Measurements from ENCODE around the gene CCDC146.

Gene CCDC146

DNA sequence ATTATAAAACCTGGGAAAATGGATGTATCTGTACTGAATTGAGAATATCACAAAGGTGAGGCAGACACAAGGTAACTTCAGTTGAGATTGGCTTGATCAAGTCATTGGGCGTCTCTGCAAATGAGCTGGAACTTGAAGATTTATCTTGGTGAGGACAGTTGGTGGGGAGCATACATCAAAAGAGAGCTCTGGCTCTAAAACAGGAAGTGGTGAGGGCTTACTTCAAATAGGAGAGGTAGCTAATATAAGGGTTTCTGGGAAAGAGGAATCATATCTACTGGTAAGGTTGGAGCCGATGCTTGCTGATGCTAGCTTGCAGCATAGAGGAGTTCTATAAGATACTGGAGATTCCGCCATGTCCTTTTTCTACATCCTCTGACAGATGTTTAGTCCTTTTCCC lies 117.1 kb downstream of the CCDC146 start:
- Histone ChIP-seq H3K9me2 (replicated peaks; ENCODE audit: insufficient read depth, low read length) (no peaks in the 10 kb centered on the region), H3K4me2 (ENCODE audit: low read depth, low read length, poor library complexity, severe bottlenecking) (no peak overlapping the region), H3K27me3 (ENCODE audit: low read length) (no peaks in the 10 kb centered on the region), H4K20me1 (ENCODE audit: low read depth, low read length) (no peaks in the 10 kb centered on the region), H2AFZ (ENCODE audit: low read depth, low read length, severe bottlenecking) (no peak overlapping the region), H3K36me3 (ENCODE audit: low read length) (no peaks in the 10 kb centered on the region), H3K9me3 (ENCODE audit: insufficient read depth, low read length) (no peaks in the 10 kb centered on the region), H3K27ac (ENCODE audit: low read depth, low read length) (no peak overlapping the region), H3K79me2 (ENCODE audit: insufficient read depth, low read length) (no peaks in the 10 kb centered on the region), H3K9ac (ENCODE audit: low read length) (no peak overlapping the region), H3F3A (ENCODE audit: insufficient read depth) (no peaks in the 10 kb centered on the region), H3K4me3 (ENCODE audit: insufficient read depth, low read length, poor library complexity, severe bottlenecking) (no peak overlapping the region)
- TF ChIP-seq EZH2phosphoT487 (conservative IDR thresholded peaks at IDR 0.05; ENCODE audit: low read length), result no peak
- TF ChIP-seq, protein P1, sequence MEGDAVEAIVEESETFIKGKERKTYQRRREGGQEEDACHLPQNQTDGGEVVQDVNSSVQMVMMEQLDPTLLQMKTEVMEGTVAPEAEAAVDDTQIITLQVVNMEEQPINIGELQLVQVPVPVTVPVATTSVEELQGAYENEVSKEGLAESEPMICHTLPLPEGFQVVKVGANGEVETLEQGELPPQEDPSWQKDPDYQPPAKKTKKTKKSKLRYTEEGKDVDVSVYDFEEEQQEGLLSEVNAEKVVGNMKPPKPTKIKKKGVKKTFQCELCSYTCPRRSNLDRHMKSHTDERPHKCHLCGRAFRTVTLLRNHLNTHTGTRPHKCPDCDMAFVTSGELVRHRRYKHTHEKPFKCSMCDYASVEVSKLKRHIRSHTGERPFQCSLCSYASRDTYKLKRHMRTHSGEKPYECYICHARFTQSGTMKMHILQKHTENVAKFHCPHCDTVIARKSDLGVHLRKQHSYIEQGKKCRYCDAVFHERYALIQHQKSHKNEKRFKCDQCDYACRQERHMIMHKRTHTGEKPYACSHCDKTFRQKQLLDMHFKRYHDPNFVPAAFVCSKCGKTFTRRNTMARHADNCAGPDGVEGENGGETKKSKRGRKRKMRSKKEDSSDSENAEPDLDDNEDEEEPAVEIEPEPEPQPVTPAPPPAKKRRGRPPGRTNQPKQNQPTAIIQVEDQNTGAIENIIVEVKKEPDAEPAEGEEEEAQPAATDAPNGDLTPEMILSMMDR (IDR thresholded peaks at IDR 0.05; ENCODE audit: insufficient read depth, low read length, poor library complexity, severe bottlenecking), result no peak

DNA sequence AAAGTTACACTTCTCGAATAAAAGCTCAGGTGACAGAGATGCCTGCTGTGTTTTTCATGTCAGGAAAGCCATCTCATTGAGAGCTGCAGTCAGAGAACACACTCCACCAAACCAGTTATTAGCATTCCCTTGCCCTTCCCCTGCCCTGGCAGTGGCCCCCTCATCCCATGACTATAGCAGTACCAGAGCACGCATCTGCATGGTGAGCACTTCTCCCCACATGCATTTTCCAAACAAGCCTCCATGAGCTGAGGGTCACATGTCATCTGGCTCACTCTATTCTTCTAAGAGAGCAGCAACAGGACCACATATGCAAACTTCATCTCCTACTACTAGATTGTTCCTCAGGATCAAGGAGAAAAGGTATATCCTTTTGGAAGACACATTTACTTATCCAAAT lies 119.7 kb downstream of the CCDC146 start:
- no peaks in the 10 kb centered on the region for H3K27me3 ChIP-seq (ENCODE audit: low read length)
- no peak overlapping the region for H3K27ac ChIP-seq (ENCODE audit: low read depth, low read length)
- H3K9me2 ChIP-seq (replicated peaks; ENCODE audit: insufficient read depth, low read length), result no peaks in the 10 kb centered on the region
- no peaks in the 10 kb centered on the region for H3F3A ChIP-seq (ENCODE audit: insufficient read depth)
- H3K36me3 ChIP-seq (ENCODE audit: low read length), result no peaks in the 10 kb centered on the region
- H4K20me1 ChIP-seq (ENCODE audit: low read depth, low read length), result no peaks in the 10 kb centered on the region
- H3K9me3 ChIP-seq (ENCODE audit: insufficient read depth, low read length), result no peaks in the 10 kb centered on the region
- H3K4me2 ChIP-seq (ENCODE audit: low read depth, low read length, poor library complexity, severe bottlenecking), result no peak overlapping the region
- no peak overlapping the region for H3K4me3 ChIP-seq (ENCODE audit: insufficient read depth, low read length, poor library complexity, severe bottlenecking)
- no peaks in the 10 kb centered on the region for H3K79me2 ChIP-seq (ENCODE audit: insufficient read depth, low read length)
- no peak overlapping the region for H2AFZ ChIP-seq (ENCODE audit: low read depth, low read length, severe bottlenecking)
- no peak overlapping the region for H3K9ac ChIP-seq (ENCODE audit: low read length)
- TF ChIP-seq, protein P1 (IDR thresholded peaks at IDR 0.05; ENCODE audit: insufficient read depth, low read length, poor library complexity, severe bottlenecking), result no peak
- TF ChIP-seq EZH2phosphoT487 (conservative IDR thresholded peaks at IDR 0.05; ENCODE audit: low read length), result no peak

DNA sequence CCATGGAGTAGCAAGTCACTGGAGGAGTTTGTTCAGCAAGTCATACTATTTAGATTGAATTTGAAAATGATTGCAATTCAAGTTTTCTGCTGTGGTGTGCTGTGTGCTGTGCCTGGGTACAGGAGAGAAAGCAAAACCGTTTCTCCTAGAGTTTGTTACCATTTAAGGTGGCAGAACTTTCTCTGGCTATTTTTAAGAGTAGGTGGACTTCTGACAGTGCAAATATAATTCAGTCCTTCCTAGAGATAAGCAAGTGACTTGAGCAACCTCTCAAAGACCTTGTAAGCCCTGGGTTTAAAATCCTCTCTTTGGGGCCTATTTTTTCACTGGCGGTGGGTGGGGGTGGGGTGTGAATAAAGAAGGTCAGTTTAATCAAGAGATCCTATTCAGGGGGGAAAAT lies 120.1 kb downstream of the CCDC146 start:
- H3K9me3 ChIP-seq (ENCODE audit: insufficient read depth, low read length), result no peaks in the 10 kb centered on the region
- no peaks in the 10 kb centered on the region for H4K20me1 ChIP-seq (ENCODE audit: low read depth, low read length)
- no peaks in the 10 kb centered on the region for H3K9me2 ChIP-seq (replicated peaks; ENCODE audit: insufficient read depth, low read length)
- H3F3A ChIP-seq (ENCODE audit: insufficient read depth), result no peaks in the 10 kb centered on the region
- H3K9ac ChIP-seq (ENCODE audit: low read length), result no peak overlapping the region
- H3K79me2 ChIP-seq (ENCODE audit: insufficient read depth, low read length), result no peaks in the 10 kb centered on the region
- H3K4me3 ChIP-seq (ENCODE audit: insufficient read depth, low read length, poor library complexity, severe bottlenecking), result no peak overlapping the region
- no peaks in the 10 kb centered on the region for H3K27me3 ChIP-seq (ENCODE audit: low read length)
- H3K36me3 ChIP-seq (ENCODE audit: low read length), result no peaks in the 10 kb centered on the region
- H3K4me2 ChIP-seq (ENCODE audit: low read depth, low read length, poor library complexity, severe bottlenecking), result no peak overlapping the region
- H2AFZ ChIP-seq (ENCODE audit: low read depth, low read length, severe bottlenecking), result no peak overlapping the region
- TF ChIP-seq, protein P1 (IDR thresholded peaks at IDR 0.05; ENCODE audit: insufficient read depth, low read length, poor library complexity, severe bottlenecking), result no peak
- TF ChIP-seq EZH2phosphoT487 (conservative IDR thresholded peaks at IDR 0.05; ENCODE audit: low read length), result no peak
- no peak overlapping the region for H3K27ac ChIP-seq (ENCODE audit: low read depth, low read length)
